ENCODE data around the gene HLA-F.

GRCh38 chr6:29757701-29758293 lies 34.6 kb downstream of the HLA-F start:
- TF ChIP-seq CTCF (IDR thresholded peaks at IDR 0.05), result no peak
- no peak for TF ChIP-seq POLR2A (IDR thresholded peaks at IDR 0.05)
- no peak for TF ChIP-seq EP300 (IDR thresholded peaks at IDR 0.05)
